CD4-positive, alpha-beta T cell treated with Interferon alpha-2 for 1 hour (primary cell): ENCODE data around the gene CCAR1.
"Not testable (repeated sequence)": the region's sequence is repeated elsewhere in the genome, so short reads cannot be mapped to it uniquely, and the experiment has no call there.

Experiments used
- DNase-seq, 2 donors: peaks; one replicate each; pipeline ENCODE4 v3.0.0-alpha.2; 2020 to 2022

The CCAR1 gene, protein sequence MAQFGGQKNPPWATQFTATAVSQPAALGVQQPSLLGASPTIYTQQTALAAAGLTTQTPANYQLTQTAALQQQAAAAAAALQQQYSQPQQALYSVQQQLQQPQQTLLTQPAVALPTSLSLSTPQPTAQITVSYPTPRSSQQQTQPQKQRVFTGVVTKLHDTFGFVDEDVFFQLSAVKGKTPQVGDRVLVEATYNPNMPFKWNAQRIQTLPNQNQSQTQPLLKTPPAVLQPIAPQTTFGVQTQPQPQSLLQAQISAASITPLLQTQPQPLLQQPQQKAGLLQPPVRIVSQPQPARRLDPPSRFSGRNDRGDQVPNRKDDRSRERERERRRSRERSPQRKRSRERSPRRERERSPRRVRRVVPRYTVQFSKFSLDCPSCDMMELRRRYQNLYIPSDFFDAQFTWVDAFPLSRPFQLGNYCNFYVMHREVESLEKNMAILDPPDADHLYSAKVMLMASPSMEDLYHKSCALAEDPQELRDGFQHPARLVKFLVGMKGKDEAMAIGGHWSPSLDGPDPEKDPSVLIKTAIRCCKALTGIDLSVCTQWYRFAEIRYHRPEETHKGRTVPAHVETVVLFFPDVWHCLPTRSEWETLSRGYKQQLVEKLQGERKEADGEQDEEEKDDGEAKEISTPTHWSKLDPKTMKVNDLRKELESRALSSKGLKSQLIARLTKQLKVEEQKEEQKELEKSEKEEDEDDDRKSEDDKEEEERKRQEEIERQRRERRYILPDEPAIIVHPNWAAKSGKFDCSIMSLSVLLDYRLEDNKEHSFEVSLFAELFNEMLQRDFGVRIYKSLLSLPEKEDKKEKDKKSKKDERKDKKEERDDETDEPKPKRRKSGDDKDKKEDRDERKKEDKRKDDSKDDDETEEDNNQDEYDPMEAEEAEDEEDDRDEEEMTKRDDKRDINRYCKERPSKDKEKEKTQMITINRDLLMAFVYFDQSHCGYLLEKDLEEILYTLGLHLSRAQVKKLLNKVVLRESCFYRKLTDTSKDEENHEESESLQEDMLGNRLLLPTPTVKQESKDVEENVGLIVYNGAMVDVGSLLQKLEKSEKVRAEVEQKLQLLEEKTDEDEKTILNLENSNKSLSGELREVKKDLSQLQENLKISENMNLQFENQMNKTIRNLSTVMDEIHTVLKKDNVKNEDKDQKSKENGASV

DNA sequence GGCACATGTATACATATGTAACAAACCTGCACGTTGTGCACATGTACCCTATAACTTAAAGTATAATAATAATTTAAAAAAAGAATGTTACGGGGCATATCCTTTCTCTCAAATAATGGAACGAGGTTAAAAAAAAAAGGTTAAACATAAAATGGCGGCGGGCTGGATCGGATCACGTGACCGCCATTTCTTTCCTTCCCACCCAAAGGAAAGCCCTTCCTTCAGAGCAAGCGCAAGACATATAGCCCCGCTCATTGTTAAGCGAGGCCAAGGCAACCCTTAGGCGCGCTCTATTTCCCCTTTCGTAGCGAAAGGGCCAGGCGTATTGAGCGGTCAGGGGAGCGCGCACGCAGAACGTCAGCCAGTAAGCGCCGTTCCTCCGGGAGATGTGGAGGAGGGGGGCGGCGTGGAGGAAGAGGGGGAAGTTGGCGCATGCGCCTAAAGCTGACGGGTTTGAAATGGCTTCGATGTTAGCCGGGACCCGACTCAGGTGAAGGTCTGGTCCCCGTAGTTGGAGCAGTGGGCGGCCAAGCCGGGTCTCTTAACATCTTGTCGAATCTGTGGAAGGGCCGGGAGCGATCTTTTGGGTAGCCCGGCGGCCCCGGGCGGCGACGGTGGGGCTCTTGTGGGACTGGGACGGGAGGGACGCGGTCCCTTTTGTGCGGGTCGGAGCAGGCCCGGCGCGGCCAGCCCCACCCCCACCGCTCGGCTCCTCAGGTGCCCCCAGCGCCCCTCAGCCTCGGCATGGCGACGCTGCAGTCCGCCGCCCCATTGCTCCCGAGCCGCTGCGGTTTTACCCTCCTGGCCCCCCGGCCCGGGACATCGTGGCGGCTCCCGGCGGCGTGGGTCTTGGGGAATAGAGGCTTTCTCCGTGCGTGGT, at the start of gene CCAR1:
Gene CCAR1, plus strand, starts transcription at position 447 of the 880 bp plus-strand sequence. CDS start 1,266 bp downstream, outside the sequence.
- DNase-seq: peak; percentile 97 to 98

DNA sequence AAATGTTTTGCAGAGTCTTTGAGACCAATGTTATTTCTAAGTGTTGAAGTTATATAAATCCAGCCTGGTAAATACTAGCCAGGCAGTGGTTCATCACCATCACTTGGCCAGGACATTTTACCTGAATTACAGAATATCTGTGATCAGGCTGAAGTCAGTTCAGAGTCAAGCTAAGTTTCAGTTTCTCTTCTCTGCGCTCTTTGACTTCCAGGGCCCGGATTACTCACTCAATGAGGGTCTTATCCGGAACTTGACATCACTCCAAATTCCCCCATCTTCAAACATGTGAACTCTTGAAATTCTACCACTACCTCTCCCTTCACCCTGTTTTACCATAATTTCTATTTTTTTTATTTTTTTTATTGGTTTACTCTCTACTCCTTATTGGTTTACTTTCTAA, 36.6 kb upstream of the CCAR1 start:
- DNase-seq: peak; percentile 14 to 64

DNA sequence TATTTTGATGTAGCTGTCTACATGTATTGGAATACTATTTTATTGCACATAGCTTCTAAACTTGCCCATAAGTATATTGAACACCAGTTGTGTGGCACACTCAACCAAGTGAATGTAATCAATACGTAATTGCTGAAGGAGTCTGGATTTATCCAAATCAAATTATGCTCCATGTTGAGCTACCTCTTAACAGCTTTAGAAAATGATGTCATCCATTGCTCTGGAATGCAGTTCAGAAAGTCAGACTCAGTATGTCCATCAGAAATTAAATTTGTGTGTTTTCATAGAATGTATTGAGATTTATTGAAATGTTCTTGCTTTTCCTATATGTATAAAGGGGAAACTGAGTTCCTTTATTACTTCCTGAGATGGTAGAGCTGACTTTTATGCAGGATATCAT, 25.0 kb upstream of the CCAR1 start:
- DNase-seq: no peak

DNA sequence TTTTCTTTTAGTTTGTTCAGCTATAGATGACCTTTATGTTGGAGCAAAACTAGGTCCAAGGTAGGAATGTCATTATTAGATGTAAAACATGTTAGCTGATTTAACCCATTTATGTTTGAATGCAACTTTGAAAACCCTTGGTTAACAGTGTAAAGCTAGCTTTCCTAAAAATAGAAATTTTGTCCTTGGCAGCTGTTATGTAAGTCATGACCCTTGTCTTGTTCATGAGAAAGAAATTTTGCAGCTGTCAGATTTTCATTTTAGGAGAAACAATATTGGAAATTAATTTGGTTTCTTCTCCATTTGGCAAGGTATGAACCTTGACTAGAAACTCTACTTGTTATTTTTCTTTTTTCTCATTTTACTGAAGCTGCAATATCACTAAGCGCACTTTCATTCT, 23.9 kb upstream of the CCAR1 start:
- DNase-seq: no peak

DNA sequence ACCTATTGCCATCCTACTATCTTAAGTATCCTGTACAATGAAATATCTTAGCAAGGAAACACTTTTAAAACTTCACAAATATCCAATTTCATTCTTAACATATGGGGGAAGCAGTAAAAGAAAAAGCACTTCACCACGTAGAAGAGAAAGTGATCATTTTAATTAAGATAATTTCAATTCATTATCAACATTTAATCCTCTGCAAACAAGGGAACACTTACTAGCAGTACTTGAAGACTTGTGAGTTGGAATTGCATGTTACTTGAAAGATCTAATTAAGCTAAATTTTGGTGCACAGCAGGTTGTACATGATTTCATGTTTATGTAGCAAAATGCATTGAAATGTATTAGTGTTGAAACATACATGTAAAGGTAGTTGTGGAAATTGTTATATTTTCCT, 20.8 kb upstream of the CCAR1 start:
- no peak for DNase-seq

DNA sequence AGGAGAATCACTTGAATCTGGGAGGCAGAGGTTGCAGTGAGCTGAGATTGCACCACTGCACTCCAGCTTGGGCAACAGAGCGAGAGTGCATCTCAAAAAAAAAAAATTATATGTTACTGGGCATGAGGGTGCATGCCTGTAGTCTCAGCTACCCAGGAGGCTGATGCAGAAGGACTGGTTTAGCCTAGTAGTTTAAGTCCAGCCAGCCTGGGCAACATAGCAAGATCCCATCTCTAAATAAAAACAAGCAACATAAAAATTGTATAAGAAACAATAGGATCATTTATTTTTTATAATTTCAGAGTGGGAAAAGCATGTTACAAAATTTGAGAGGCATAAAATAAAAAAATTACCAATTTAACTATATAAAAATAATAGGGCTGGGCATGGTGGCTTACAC, 15.5 kb upstream of the CCAR1 start:
- no peak for DNase-seq

DNA sequence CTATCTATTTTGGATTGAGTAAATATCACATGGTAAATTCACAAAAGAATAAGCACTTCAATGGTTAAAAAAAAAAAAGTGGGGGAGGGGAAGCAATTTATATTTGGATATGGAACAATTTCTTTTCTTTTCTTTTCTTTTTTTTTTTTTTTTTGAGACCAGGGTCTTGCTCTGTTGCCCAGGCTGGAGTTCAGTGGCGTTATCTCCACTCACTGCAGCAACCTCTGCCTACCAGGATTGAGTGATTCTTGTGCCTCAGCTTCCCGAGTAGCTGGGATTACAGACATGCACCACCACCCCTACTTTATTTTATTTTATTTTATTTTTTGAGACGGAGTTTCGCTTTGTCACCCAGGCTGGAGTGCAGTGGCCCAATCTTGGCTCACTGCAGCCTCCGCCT, 12.1 kb upstream of the CCAR1 start:
- not testable (repeated sequence) for DNase-seq

DNA sequence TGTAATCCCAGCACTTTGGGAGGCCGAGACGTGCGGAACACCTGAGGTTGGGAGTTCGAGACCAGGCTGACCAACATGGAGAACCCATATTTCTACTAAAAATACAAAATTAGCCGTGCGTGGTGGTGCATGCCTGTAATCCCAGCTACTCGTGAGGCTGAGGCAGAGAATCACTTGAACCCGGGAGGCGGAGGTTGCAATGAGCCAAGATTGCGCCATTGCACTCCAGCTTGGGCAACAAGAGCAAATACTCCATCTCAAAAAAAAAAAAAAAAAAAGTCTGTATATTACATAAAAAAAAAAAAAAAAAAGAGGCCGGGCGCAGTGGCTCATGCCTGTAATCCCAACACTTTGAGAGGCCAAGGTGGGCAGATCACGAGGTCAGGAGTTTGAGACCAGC, 8.0 kb upstream of the CCAR1 start:
- not testable (repeated sequence) for DNase-seq

DNA sequence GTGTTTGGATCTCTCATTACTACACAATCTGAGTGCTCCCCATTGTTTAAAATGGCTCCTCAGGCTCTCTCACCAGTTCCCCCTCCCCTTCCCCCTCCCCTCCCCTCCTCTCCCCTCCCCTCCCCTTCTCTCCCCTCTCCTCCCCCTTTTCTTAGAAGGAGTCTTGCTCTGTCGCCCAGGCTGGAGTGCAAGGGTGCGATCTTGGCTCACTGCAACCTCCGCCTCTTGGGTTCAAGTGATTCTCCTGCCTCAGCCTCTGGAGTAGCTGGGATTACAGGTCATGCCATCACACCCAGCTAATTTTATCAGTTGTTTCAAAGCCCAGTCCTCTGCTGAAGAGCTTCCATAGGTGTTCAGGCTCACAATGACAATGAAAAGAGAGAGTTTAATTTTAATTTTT, 3.6 kb upstream of the CCAR1 start:
- no peak for DNase-seq

DNA sequence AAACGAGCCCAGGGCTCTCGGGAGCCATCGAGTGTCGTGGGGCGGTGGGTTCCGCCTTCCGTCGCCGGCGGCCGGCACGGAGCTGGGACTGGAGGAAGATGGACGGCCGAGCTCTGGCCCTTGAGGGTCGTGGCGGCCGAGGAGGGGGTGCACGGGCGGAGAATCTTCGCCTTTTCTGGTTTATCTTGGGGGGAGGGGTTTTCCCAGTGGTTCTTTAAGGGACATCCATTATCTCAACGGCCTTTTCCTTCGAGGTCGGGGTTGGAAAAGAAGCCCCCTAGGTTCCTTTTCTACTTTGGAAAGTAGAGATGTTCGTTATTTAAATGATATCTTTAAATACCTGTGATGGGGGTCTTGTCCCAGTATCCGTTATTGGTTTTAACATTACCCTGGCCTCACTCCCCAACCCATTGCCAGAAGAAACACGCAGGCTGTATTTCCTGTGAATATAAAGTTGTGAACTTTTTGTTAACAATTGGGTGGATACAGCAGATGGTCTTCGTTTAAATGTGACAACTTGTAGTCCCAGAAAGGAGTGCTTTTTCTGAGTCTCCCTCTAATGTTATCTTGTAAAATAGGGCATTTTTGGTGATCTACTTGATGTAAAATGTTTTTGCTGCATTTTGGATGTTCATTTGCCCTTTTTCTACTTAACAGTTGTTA, 765 bp downstream of the CCAR1 start:
- DNase-seq: peak in 1 of 2 donors; percentile 30

DNA sequence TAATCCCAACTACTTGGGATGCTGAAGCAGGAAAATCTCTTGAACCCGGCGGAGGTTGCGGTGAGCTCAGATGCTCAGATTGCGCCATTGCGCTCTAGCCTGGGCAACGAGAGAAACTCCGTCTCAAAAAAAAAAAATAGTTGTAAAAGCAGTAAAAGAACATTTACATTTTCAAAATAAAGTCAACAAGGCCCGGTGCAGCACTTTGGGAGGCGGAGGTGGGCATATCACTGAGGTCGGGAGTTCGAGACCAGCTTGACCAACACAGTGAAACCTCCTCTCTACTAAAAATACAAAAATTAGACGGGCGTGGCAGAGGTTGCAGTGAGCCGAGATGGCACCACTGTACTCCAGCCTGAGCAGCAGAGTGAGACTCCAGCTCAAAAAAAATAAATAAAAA, 4.0 kb downstream of the CCAR1 start:
- no peak for DNase-seq

DNA sequence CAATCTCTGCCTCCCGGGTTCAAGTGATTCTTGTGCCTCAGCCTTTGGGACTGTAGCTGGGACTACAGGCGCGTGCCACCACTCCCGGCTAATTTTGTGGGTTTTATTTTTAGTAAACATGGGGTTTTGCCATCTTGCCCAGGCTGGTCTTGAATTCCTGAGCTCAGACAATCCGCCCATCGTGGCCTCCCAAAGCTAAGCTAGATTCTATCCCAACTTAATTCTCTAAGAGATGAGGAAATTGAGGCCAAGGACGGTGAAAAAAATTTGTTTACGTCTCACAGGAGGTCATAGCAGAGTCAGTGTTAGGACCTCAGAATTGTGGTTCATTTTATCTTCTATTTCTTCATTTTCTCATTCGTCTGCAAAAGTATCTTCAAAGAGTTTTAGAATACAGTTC, 6.1 kb downstream of the CCAR1 start:
- DNase-seq: no peak

DNA sequence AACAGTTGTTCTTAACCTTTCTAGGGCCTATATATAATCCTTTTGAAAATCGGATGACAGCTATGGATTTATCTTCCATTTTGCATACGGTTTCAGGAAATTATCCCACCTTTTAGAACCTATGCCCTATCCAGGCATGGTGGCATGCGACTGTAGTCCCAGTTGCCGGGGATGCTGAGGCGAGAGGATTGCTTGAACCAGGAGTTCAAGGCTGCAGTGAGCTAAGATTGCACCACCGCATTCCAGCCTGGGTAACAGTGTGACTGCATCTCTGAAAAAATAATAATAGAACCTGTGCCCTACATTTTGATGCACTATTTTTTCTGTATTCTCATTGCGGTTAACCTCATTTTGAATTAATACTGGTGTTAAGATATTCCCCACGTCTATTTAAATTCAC, 11.6 kb downstream of the CCAR1 start:
- no peak for DNase-seq

DNA sequence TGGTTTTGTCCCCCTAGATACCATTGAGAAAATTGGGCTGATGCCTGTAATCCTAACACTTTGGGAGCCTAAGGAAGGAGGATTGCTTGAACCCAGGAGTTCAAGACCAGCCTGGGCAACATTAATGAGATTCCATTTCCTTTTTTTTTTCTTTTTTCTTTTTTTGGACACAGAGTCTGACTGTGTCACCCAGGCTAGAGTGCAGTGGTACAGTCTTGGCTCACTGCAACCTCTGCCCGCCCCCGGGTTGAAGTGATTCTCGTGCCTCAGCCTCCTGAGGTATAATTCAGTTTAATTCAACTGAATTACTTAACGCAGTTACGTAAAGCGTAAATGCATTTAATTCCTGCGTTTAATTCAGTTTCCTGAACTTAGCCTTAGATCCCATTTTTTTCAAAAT, 13.3 kb downstream of the CCAR1 start:
- DNase-seq: no peak

DNA sequence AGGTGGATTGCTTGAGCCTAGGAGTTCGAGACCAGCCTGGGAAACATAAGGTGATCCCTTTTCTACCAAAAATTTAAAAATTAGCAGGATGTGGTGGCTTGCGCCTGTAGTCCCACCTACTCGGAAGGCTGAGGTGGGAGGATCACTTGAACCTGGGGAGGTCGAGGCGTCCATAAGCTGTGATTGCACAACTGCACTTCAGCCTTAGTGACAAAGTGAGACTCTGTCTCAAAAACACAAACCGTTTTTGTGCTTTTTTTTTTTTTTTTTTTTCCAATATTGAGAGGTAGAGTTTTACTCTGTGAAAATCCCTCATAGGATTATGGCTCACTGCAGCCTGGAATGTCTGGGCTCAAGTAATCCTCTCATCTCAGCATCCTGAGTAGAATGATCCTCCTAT, 14.1 kb downstream of the CCAR1 start:
- no peak for DNase-seq

DNA sequence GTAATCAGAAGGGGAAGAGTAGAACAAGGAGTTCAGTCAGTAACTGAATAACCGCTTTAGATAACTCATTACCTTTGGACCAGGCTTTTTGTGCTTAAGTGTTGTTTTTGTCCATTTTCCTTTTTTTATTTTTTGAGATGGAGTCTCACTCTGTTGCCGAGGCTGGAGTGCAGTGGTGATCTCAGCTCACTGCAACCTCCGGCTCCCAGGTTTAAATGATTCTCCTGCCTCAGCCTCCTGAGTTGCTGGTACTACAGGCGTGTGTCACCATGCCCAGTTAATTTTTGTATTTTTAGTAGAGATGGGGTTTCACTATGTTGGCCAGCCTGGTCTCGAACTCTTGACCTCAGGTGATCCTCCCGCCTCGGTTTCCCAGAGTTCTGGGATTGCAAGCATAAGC, 14.7 kb downstream of the CCAR1 start:
- not testable (repeated sequence) for DNase-seq

DNA sequence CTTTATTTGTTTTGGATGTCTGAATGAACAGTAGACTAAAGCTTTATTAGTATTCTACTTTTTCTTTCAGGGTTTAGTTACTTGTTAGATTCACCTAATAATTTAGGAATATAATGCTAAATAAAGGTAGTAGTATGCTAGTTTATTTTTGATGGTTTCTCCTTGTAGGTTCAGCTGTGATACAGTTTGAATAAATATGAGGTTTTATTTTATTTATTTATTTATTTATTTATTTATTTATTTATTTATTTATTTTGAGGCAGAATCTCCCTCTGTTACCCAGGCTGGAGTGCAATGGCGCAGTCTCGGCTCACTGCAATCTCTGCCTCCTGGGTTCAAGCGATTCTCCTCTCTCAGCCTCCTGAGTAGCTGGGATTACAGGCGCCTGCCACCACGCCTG, 19.6 kb downstream of the CCAR1 start:
- not testable (repeated sequence) for DNase-seq

DNA sequence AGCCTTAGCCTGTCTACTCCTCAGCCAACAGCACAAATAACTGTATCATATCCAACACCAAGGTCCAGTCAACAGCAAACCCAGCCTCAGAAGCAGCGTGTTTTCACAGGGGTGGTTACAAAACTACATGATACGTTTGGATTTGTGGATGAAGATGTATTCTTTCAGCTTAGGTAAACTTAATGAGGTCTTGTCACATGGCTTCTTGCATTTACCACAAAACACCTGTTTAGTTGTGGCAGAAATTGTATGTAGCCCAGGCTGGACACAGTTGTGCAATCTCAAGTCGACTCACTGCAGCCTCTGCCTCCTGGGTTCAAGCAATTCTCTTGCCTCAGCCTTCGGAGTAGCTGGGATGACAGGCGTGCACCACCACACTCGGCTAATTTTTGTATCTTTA, 21.4 kb downstream of the CCAR1 start:
- no peak for DNase-seq

DNA sequence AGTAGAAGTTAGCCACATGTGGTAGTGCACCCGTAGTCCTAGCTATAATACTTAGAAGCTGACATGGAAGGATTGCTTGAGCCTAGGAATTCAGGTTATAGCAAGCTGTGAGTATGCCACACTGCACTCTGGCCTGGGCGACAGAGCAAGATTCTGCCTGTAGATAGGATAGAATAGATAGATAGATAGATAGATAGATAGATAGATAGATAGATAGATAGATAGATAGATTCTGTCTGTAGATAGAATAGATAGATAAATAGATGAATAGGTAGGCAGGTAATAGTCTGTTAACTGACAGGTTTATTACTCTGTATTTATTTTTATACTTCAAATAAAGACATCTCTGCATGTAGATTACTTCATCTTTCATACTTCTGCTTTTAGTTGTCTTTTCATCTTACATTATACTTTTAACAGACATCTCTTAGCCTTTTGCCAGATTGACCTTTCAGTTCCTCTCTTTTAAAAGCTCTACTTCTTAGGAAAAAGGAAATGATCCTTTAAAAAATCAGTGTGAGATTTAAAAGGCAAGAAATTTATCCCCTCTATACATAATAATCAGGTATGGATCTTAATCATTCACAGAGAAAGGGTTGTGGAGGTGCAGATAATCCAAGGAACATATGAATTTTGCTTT, 31.8 kb downstream of the CCAR1 start:
- no peak for DNase-seq

DNA sequence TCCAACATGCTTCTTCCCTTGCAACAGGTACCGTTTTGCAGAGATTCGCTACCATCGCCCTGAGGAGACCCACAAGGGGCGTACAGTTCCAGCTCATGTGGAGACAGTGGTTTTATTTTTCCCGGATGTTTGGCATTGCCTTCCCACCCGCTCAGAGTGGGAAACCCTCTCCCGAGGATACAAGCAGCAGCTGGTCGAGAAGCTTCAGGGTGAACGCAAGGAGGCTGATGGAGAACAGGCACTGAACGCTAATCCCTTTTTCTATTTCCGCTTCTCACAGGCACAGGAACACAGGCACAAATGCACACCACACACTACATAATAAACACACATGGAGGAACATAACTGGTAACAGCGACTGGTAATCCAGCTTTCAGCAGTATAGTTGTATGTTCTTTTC, 35.2 kb downstream of the CCAR1 start:
- no peak for DNase-seq

DNA sequence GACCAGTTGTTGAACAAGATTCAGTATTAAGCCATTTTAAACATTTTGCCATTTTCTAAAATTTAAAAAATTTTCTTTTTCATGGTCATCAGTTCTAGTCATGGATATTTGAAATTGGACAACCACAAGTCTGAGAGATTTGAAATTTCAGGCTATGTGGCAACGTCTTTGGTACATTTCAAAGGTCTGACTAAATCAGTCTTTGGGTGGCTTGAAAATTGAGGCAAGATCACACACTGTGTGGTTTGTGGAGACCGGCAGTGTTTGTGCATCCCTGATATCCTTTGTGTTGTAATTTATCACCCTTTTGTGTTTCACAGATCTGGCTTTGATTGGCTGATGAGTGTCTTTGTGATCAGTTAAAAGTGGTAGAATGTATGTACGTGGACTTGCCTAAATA, 35.7 kb downstream of the CCAR1 start:
- DNase-seq: no peak
